Measurements from ENCODE around the gene MAN2A1.

DNA sequence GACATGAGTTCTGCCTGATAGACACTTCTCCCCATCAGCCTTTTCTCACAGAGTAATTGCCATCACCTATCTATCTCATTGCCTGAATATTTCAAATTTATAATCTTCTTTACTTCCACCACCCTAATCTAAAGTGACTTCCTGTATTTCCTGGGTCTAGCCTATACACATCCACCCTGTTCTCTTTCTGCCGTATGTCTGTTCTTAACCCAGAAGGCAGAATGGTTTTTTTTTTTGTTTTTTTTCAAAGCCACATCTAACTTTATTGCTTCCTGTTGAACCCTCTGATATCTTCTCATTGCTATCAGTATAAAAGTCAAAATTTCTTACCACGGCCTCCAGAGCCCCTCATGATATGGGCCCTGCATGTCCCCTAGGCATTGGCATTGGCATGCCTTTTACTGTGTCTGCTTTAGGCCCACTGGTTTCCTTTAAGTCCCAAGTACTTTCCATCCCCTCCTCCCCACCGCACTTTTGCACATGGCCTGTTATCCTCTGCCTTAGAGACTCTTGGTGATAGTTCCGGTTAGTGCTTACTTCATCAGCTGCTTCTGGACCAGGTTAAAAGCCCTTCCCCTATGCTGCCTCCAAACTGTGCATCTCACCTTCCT, 159.9 kb downstream of the MAN2A1 start:
- TF ChIP-seq CTCF (IDR thresholded peaks at IDR 0.05; ENCODE audit: low read length) (no peak), EZH2 (IDR thresholded peaks at IDR 0.05; ENCODE audit: borderline replicate concordance, low read length) (no peak)
